HepG2 (cell line): ENCODE data around the gene DAD1. TPM values are rescaled to one million over a fixed set of nuclear protein-coding genes. Genes with fewer than 3 reads are reported as not detected.

ENCODE experiments used
- ASH2L ChIP-seq: fragments of 300-600, 200-600 bp; sonication (generic); IDR thresholded peaks from 2 replicates; pipeline ENCODE4 v1.7.0; 2017; ENCODE audit warnings: low read depth, mild to moderate bottlenecking, moderate library complexity, mixed read lengths, low read length; ENCODE audit not compliant: insufficient read length
- GZF1 ChIP-seq: sonication (generic); formaldehyde crosslinking; IDR thresholded peaks from 2 replicates; pipeline ENCODE4 v1.5.1; 2020; ENCODE audit warnings: mild to moderate bottlenecking, missing genetic modification reagents
- HNRNPH1 ChIP-seq: fragments of 200-400 bp; formaldehyde crosslinking; optimal IDR thresholded peaks from 2 replicates; pipeline ENCODE3; 2017; ENCODE audit warnings: mild to moderate bottlenecking, low read depth, low read length
- HOXD1 ChIP-seq: sonication (generic); formaldehyde crosslinking; IDR thresholded peaks from 2 replicates; pipeline ENCODE4 v1.5.0; 2020; ENCODE audit warnings: missing genetic modification reagents
- MZF1 ChIP-seq: sonication (generic); formaldehyde crosslinking; IDR thresholded peaks from 2 replicates; pipeline ENCODE4 v1.8.1; 2023; ENCODE audit warnings: mild to moderate bottlenecking, missing genetic modification reagents, borderline replicate concordance
- RORA ChIP-seq: sonication (generic); formaldehyde crosslinking; IDR thresholded peaks from 2 replicates; pipeline ENCODE4 v1.5.0; 2020; ENCODE audit warnings: mild to moderate bottlenecking, missing genetic modification reagents, moderate library complexity
- SOX5 ChIP-seq: IDR thresholded peaks from 2 replicates; pipeline ENCODE4 v1.6.1; 2016; ENCODE audit warnings: borderline replicate concordance
- SSRP1 ChIP-seq: IDR thresholded peaks from 2 replicates; pipeline ENCODE4 v1.6.1; 2016; ENCODE audit warnings: control low read depth
- ZBTB21 ChIP-seq: sonication (generic); formaldehyde crosslinking; IDR thresholded peaks from 2 replicates; pipeline ENCODE4 v1.4.0; 2020; ENCODE audit warnings: missing genetic modification reagents
- ZFP1 ChIP-seq: IDR thresholded peaks from 2 replicates; pipeline ENCODE4 v1.6.1; 2016
- ZNF567 ChIP-seq: sonication (generic); formaldehyde crosslinking; IDR thresholded peaks from 2 replicates; pipeline ENCODE4 v1.8.1; 2023; ENCODE audit warnings: mild to moderate bottlenecking, missing genetic modification reagents, borderline replicate concordance
- polyA plus RNA-seq, 8 experiments: library from polyadenylated mRNA; depleted of rRNA in 3 of 8; stranded (reverse) in 7 of 8; unstranded in 1 of 8; fragments of >200 nt; fragmentation: Illumina TruSeq in 4 of 8; extraction: Trizol in 4 of 8; gene quantifications; 2 replicates each; pipeline versions ENCODE4 v1.2.1 to v1.2.3, GENCODE V29; 2011 to 2016; ENCODE audit warnings: low read depth in 4 of 8, missing spikeins in 1 of 8, mixed read lengths in 1 of 8; ENCODE audit not compliant: insufficient read depth in 1 of 8
- total RNA-seq, 5 experiments: library from RNA; depleted of rRNA; stranded (reverse); fragments of >200 nt; fragmentation: Illumina TruSeq; extraction: Trizol; gene quantifications; 2 replicates each; pipeline ENCODE4 v1.2.3, GENCODE V29; 2016; ENCODE audit warnings: low read depth in 1 of 5
- TF ChIP-seq, protein P1 (sequence below): sonication (generic); formaldehyde crosslinking; IDR thresholded peaks from 2 replicates; pipeline ENCODE4 v1.9.0; 2021; ENCODE audit warnings: missing genetic modification reagents, mild to moderate bottlenecking, borderline replicate concordance
- TF ChIP-seq, protein P2 (sequence below): sonication (generic); formaldehyde crosslinking; IDR thresholded peaks from 2 replicates; pipeline ENCODE4 v1.4.0; 2020; ENCODE audit warnings: mild to moderate bottlenecking, missing genetic modification reagents
- TF ChIP-seq, protein P3 (sequence below): sonication (generic); formaldehyde crosslinking; IDR thresholded peaks from 2 replicates; pipeline ENCODE4 v1.5.1; 2020; ENCODE audit warnings: missing genetic modification reagents, mild to moderate bottlenecking, borderline replicate concordance
- TF ChIP-seq, protein P4 (sequence below): sonication (generic); formaldehyde crosslinking; IDR thresholded peaks from 2 replicates; pipeline ENCODE4 v1.4.0; 2020; ENCODE audit warnings: mild to moderate bottlenecking, missing genetic modification reagents
- TF ChIP-seq, protein P5 (sequence below): sonication (generic); formaldehyde crosslinking; IDR thresholded peaks from 2 replicates; pipeline ENCODE4 v1.4.0; 2020; ENCODE audit warnings: missing genetic modification reagents

DAD1 gene
- total and polyA plus RNA-seq, 2 of the 13 experiments (the other 11 are each of a cell fraction or from before 2014, with no cell fraction given), result 558 to 626 TPM

DNA sequence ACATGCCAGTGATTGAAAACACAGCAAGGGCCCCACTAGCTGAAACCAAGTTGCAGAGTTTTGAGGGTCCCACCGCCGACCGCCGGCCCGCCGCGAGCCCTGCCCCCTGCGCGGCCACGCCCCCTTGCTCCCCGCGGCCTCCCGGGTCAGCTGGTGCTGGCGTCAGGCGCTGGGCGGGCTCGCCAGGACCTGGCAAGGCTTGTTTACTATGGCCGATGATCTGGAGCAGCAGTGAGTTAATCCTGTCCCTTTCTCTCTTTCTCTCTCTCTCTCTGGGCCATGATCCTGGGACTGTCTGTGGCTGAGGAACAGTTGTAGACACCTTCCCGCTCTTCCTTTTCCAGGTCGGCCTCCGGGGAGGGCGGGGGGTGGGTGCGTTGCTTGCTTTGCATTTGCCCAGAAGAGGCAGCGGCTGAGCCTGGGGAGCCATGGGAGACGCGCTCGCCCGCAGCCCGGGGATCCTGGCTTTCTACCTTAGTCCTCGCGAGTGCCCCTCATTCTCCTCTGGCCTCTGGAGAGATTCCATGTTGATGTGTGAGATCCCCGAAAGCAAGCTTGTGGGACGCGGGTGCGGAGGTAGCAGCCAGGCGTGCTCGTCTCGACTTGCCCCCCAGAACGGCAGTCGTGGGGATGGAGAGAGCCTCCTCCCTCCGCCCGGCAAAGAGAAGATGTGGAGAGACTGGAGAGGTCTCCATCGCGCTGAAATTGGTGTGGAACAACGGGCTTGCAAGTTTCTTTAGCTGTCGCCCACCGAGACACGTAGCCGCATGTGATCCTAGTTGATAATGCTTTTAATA, 9.3 kb upstream of the DAD1 start, which contains the start of gene ABHD4 (continued):
- TF ChIP-seq ZNF567 (CRISPR knock-in tag), result peak; percentile 22; the same call in 1 of the 2 replicates
- TF ChIP-seq, protein P1, sequence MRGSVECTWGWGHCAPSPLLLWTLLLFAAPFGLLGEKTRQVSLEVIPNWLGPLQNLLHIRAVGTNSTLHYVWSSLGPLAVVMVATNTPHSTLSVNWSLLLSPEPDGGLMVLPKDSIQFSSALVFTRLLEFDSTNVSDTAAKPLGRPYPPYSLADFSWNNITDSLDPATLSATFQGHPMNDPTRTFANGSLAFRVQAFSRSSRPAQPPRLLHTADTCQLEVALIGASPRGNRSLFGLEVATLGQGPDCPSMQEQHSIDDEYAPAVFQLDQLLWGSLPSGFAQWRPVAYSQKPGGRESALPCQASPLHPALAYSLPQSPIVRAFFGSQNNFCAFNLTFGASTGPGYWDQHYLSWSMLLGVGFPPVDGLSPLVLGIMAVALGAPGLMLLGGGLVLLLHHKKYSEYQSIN (CRISPR knock-in tag), result no peak
- no peak; the same call in 1 of the 2 replicates for TF ChIP-seq SSRP1 (CRISPR knock-in tag)
- TF ChIP-seq, protein P2, sequence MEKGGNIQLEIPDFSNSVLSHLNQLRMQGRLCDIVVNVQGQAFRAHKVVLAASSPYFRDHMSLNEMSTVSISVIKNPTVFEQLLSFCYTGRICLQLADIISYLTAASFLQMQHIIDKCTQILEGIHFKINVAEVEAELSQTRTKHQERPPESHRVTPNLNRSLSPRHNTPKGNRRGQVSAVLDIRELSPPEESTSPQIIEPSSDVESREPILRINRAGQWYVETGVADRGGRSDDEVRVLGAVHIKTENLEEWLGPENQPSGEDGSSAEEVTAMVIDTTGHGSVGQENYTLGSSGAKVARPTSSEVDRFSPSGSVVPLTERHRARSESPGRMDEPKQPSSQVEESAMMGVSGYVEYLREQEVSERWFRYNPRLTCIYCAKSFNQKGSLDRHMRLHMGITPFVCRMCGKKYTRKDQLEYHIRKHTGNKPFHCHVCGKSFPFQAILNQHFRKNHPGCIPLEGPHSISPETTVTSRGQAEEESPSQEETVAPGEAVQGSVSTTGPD (CRISPR knock-in tag), result no peak; the same call in 1 of the 2 replicates
- no peak for TF ChIP-seq RORA (CRISPR knock-in tag)
- TF ChIP-seq GZF1 (CRISPR knock-in tag), result peak; percentile 83
- TF ChIP-seq MZF1, result peak; percentile 29; the same call in 1 of the 2 replicates
- TF ChIP-seq ASH2L, result peak; percentile 89
- TF ChIP-seq HNRNPH1, result peak; percentile 56
- TF ChIP-seq, protein P3, sequence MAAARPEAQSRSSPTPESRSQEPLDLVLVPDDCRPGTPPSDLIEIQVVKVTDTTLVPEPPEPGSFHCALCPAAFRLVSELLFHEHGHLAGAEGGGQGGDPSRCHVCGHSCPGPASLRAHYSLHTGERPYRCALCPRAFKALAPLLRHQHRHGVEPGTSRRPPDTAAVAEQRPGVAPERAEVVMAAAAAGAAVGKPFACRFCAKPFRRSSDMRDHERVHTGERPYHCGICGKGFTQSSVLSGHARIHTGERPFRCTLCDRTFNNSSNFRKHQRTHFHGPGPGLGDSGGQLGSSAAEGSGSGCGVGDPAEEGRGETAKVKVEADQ (CRISPR knock-in tag), result no peak
- no peak; the same call in 1 of the 2 replicates for TF ChIP-seq ZBTB21
- peak; percentile 28 for TF ChIP-seq HOXD1 (CRISPR knock-in tag)
- TF ChIP-seq, protein P4, sequence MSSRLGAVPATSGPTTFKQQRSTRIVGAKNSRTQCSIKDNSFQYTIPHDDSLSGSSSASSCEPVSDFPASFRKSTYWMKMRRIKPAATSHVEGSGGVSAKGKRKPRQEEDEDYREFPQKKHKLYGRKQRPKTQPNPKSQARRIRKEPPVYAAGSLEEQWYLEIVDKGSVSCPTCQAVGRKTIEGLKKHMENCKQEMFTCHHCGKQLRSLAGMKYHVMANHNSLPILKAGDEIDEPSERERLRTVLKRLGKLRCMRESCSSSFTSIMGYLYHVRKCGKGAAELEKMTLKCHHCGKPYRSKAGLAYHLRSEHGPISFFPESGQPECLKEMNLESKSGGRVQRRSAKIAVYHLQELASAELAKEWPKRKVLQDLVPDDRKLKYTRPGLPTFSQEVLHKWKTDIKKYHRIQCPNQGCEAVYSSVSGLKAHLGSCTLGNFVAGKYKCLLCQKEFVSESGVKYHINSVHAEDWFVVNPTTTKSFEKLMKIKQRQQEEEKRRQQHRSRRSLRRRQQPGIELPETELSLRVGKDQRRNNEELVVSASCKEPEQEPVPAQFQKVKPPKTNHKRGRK (CRISPR knock-in tag), result no peak
- no peak; the same call in 1 of the 2 replicates for TF ChIP-seq SOX5 (CRISPR knock-in tag)
- no peak for TF ChIP-seq ZFP1 (CRISPR knock-in tag)
- TF ChIP-seq, protein P5, sequence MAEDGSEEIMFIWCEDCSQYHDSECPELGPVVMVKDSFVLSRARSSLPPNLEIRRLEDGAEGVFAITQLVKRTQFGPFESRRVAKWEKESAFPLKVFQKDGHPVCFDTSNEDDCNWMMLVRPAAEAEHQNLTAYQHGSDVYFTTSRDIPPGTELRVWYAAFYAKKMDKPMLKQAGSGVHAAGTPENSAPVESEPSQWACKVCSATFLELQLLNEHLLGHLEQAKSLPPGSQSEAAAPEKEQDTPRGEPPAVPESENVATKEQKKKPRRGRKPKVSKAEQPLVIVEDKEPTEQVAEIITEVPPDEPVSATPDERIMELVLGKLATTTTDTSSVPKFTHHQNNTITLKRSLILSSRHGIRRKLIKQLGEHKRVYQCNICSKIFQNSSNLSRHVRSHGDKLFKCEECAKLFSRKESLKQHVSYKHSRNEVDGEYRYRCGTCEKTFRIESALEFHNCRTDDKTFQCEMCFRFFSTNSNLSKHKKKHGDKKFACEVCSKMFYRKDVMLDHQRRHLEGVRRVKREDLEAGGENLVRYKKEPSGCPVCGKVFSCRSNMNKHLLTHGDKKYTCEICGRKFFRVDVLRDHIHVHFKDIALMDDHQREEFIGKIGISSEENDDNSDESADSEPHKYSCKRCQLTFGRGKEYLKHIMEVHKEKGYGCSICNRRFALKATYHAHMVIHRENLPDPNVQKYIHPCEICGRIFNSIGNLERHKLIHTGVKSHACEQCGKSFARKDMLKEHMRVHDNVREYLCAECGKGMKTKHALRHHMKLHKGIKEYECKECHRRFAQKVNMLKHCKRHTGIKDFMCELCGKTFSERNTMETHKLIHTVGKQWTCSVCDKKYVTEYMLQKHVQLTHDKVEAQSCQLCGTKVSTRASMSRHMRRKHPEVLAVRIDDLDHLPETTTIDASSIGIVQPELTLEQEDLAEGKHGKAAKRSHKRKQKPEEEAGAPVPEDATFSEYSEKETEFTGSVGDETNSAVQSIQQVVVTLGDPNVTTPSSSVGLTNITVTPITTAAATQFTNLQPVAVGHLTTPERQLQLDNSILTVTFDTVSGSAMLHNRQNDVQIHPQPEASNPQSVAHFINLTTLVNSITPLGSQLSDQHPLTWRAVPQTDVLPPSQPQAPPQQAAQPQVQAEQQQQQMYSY, result 0 out of 2 replicates have a peak, but pooled peaks have one; percentile 67
